NB4 (cell line): ENCODE data around the gene CLEC12A.

Experiments used
- CTCF ChIP-seq: IDR thresholded peaks from one replicate; pipeline ENCODE4 v1.5.1; 2012; ENCODE audit warnings: low read depth, low read length
- MAX ChIP-seq: IDR thresholded peaks from 2 replicates; pipeline ENCODE4 v1.6.1; 2011; ENCODE audit warnings: low read depth, low read length
- POLR2A ChIP-seq: IDR thresholded peaks from 2 replicates; pipeline ENCODE4 v1.6.1; 2011; ENCODE audit warnings: mild to moderate bottlenecking; ENCODE audit not compliant: insufficient read length; ENCODE audit errors: extremely low read depth

DNA sequence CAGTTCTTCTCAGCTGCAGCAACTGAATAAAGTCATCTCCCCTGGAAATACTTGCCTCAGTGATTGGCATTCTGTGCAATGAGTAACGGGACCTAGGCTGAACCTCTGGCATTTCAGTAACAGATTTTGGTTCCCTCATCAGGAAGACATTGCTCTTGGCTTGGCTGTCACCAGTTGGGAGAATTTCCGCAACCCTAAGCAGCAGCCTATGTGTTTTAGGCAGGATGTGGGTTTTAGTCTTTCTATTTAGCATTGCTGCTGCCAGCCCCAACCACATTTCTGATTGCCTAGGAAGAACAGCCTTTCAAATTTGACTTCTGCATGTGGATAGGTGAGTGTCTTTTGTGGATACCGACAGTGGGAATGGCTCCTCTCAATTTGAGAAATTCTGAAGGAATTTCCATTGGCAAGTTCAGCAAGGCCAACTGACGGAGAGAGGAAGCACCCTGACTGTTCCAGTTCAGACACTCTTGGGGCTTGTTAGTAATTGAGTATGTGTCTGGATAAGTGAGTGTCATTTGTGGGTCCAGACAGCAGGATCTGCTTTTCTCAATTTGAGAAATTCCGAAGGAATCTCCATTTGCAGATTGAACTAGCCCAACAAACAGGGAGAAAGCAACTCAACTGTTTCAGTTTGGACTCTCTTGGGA, 20.1 kb upstream of the CLEC12A start:
- no peak for TF ChIP-seq POLR2A
- TF ChIP-seq CTCF = no peak
- TF ChIP-seq MAX = no peak
